ENCODE measurements around the gene CRAT.

GRCh38 chr9:129131300-129132145 lies 20.9 kb upstream of the CRAT start:
- TF ChIP-seq CTCF (optimal IDR thresholded peaks at IDR 0.05 in 1 of 3, IDR thresholded peaks at IDR 0.05 in 1 of 3, conservative IDR thresholded peaks at IDR 0.05 in 1 of 3; ENCODE audit: extremely low read depth in 1 of 3, insufficient read depth in 2 of 3, low read length in 3 of 3): peak; percentile 98 to 99 (median 99)
- no peak for TF ChIP-seq EZH2 (IDR thresholded peaks at IDR 0.05; ENCODE audit: low read length)

Measured in keratinocyte (primary cell).